Neural cell (in vitro differentiated cells): ENCODE data around the gene TTC23L.

Source experiments
- EP300 ChIP-seq: fragments of 450-650 bp; conservative IDR thresholded peaks from 2 replicates; pipeline ENCODE4 v1.6.1; 2014; ENCODE audit warnings: antibody characterized with exemption, mild to moderate bottlenecking, moderate library complexity; ENCODE audit not compliant: poor library complexity, severe bottlenecking
- RAD21 ChIP-seq: fragments of 450-650 bp; conservative IDR thresholded peaks from 2 replicates; pipeline ENCODE4 v1.6.1; 2014; ENCODE audit warnings: antibody characterized with exemption, mild to moderate bottlenecking, moderate library complexity
- TF ChIP-seq, protein P1 (sequence below): fragments of 450-650 bp; IDR thresholded peaks from 2 replicates; pipeline ENCODE4 v1.5.1; 2014; ENCODE audit warnings: antibody characterized with exemption, mild to moderate bottlenecking, moderate library complexity; ENCODE audit not compliant: poor library complexity, severe bottlenecking

DNA sequence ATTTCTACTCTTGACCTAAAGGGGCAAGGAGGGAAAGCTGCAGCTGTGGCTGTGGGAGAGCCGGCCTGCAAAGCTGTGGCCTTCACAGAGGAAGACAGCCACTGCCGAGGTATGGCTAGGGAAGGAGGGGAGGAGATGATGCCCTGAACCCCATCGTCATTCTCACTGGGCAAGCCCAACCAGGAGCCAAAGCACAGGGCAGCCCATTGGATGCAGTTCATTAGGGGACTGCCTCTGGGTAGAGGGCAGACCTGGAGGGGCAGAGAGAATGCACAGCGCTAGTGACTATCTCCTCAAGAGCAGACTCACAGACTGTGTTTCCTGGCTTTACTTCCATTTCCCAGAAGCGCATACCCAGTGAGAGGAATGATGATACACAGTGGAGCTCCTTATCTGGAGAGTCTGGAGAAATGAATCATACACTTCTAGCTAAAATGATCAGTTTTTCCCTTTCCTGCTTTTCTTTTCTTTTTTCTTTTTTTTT lies 47.2 kb upstream of the TTC23L start:
- TF ChIP-seq, protein P1, sequence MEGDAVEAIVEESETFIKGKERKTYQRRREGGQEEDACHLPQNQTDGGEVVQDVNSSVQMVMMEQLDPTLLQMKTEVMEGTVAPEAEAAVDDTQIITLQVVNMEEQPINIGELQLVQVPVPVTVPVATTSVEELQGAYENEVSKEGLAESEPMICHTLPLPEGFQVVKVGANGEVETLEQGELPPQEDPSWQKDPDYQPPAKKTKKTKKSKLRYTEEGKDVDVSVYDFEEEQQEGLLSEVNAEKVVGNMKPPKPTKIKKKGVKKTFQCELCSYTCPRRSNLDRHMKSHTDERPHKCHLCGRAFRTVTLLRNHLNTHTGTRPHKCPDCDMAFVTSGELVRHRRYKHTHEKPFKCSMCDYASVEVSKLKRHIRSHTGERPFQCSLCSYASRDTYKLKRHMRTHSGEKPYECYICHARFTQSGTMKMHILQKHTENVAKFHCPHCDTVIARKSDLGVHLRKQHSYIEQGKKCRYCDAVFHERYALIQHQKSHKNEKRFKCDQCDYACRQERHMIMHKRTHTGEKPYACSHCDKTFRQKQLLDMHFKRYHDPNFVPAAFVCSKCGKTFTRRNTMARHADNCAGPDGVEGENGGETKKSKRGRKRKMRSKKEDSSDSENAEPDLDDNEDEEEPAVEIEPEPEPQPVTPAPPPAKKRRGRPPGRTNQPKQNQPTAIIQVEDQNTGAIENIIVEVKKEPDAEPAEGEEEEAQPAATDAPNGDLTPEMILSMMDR: no peak
- TF ChIP-seq EP300: no peak
- no peak for TF ChIP-seq RAD21
